ENCODE measurements around the gene FIBCD1. TPM values are rescaled to one million over a fixed set of nuclear protein-coding genes. Genes with fewer than 3 reads are reported as not detected.

Gene FIBCD1
- total RNA-seq, 1 donor from 2014 or later: 0.66 TPM

DNA sequence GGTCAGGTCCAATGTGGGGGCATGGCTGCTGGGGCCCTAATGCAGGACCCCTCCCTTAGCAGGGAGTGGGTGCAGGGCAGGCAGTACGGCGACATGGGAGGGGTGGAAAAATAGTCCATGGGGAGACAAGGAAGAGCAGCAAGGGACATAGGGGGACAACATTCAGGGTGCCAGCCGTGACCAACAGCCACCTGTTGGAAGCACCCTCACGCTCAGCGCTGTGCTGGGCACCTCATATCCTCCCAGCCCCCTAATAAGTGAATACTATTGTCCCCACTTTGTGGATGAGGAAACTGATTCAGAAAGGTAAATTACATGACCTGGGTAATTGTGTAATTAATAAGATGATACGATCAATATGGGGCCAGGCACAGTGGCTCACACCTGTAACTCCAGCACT is 3.0 kb upstream of the FIBCD1 start:
- Mint-ChIP-seq H3K27ac (ENCODE audit: unreplicated experiment) (no peak overlapping the region), H3K4me1 (ENCODE audit: low read depth, unreplicated experiment) (peaks cover 4% of the 10 kb centered on the region), H3K36me3 (ENCODE audit: low read depth, unreplicated experiment) (no peaks in the 10 kb centered on the region), H3K9me3 (ENCODE audit: unreplicated experiment) (no peaks in the 10 kb centered on the region), H3K27me3 (ENCODE audit: low read depth, unreplicated experiment) (peaks cover 58% of the 10 kb centered on the region), H3K4me3 (ENCODE audit: unreplicated experiment) (no peak overlapping the region)
- Histone ChIP-seq H4K20me1 (ENCODE audit: insufficient read depth, low read length) (peaks cover 11% of the 10 kb centered on the region), H3K4me2 (ENCODE audit: low read length) (no peak overlapping the region), H3K79me2 (ENCODE audit: insufficient read depth, low read length) (no peaks in the 10 kb centered on the region), H3K4me1 (ENCODE audit: insufficient read depth, low read length) (peaks cover 10% of the 10 kb centered on the region), H3K36me3 (ENCODE audit: insufficient read depth, low read length) (no peaks in the 10 kb centered on the region), H3K9ac (ENCODE audit: low read length) (no peak overlapping the region), H3K9me3 (ENCODE audit: insufficient read depth, low read depth, low read length) (no peaks in the 10 kb centered on the region), H3K4me3 (ENCODE audit: insufficient read depth, low read depth, low read length) (no peak overlapping the region), H3K27me3 (ENCODE audit: insufficient read depth, low read length) (peaks cover 37% of the 10 kb centered on the region), H2AFZ (ENCODE audit: low read depth, low read length) (no peak overlapping the region), H3K27ac (ENCODE audit: low read depth, low read length) (no peak overlapping the region)
- TF ChIP-seq EZH2 (IDR thresholded peaks at IDR 0.05; ENCODE audit: insufficient read depth, low read length): no peak
- TF ChIP-seq, protein P1, sequence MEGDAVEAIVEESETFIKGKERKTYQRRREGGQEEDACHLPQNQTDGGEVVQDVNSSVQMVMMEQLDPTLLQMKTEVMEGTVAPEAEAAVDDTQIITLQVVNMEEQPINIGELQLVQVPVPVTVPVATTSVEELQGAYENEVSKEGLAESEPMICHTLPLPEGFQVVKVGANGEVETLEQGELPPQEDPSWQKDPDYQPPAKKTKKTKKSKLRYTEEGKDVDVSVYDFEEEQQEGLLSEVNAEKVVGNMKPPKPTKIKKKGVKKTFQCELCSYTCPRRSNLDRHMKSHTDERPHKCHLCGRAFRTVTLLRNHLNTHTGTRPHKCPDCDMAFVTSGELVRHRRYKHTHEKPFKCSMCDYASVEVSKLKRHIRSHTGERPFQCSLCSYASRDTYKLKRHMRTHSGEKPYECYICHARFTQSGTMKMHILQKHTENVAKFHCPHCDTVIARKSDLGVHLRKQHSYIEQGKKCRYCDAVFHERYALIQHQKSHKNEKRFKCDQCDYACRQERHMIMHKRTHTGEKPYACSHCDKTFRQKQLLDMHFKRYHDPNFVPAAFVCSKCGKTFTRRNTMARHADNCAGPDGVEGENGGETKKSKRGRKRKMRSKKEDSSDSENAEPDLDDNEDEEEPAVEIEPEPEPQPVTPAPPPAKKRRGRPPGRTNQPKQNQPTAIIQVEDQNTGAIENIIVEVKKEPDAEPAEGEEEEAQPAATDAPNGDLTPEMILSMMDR (IDR thresholded peaks at IDR 0.05; ENCODE audit: insufficient read depth, low read depth, low read length): no peak
- FAIRE-seq (no peak), DNase-seq (ENCODE audit: low read depth) (no peak)

- H3K4me1 ChIP-seq (ENCODE audit: insufficient read depth, low read length): peaks cover 19% of the 10 kb centered on the region
- H3K27ac Mint-ChIP-seq (ENCODE audit: unreplicated experiment): no peak overlapping the region
- no peak overlapping the region for H3K9ac ChIP-seq (ENCODE audit: low read length)
- H2AFZ ChIP-seq (ENCODE audit: low read depth, low read length): no peak overlapping the region
- H3K27me3 Mint-ChIP-seq (ENCODE audit: low read depth, unreplicated experiment): peaks cover 58% of the 10 kb centered on the region
- H3K9me3 Mint-ChIP-seq (ENCODE audit: unreplicated experiment): no peaks in the 10 kb centered on the region
- peaks cover 6% of the 10 kb centered on the region for H3K4me1 Mint-ChIP-seq (ENCODE audit: low read depth, unreplicated experiment)
- H3K9me3 ChIP-seq (ENCODE audit: insufficient read depth, low read depth, low read length): no peaks in the 10 kb centered on the region
- no peak overlapping the region for H3K4me3 ChIP-seq (ENCODE audit: insufficient read depth, low read depth, low read length)
- FAIRE-seq (no peak), DNase-seq (ENCODE audit: low read depth) (no peak)
- H4K20me1 ChIP-seq (ENCODE audit: insufficient read depth, low read length): peaks cover 11% of the 10 kb centered on the region
- H3K27me3 ChIP-seq (ENCODE audit: insufficient read depth, low read length): peaks cover 37% of the 10 kb centered on the region
- no peaks in the 10 kb centered on the region for H3K36me3 Mint-ChIP-seq (ENCODE audit: low read depth, unreplicated experiment)
- H3K79me2 ChIP-seq (ENCODE audit: insufficient read depth, low read length): no peaks in the 10 kb centered on the region
- H3K4me2 ChIP-seq (ENCODE audit: low read length): no peak overlapping the region
- TF ChIP-seq, protein P1 (IDR thresholded peaks at IDR 0.05; ENCODE audit: insufficient read depth, low read depth, low read length): peak; percentile 63
- no peak for TF ChIP-seq EZH2 (IDR thresholded peaks at IDR 0.05; ENCODE audit: insufficient read depth, low read length)
- H3K4me3 Mint-ChIP-seq (ENCODE audit: unreplicated experiment): no peak overlapping the region
- H3K27ac ChIP-seq (ENCODE audit: low read depth, low read length): no peak overlapping the region
- no peaks in the 10 kb centered on the region for H3K36me3 ChIP-seq (ENCODE audit: insufficient read depth, low read length)
These were observed 1.9 kb upstream of the FIBCD1 start for GRCh38 chr9:130940693-130941576.

DNA sequence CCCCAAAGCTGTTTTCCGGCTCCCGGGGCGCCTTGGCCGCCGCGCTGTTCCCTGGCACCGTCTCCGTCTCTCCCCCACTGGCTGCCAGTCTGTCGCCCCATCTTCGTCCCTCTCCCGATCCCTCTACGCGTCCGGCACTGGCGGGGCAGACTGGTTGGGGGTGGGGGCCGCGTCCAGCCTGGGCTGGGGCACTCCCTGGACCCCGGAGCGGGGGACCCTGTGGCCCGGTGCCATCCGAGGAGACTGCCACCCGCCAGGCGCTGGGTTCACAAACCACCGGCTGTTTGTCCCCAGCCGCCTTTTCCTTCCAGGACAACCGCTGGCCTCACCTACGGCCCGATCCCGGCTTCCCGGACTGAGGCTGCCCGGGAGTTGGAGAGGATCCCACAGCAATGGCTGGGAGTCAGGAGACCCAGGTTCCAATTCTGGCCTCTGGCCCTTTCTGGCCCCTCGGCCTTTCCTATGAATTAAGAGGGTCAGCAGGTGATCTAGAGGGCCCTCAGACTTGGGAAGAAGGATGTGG is 1.0 kb upstream of the FIBCD1 start:
- Mint-ChIP-seq H3K9me3 (ENCODE audit: unreplicated experiment) (no peaks in the 10 kb centered on the region), H3K27ac (ENCODE audit: unreplicated experiment) (no peak overlapping the region), H3K27me3 (ENCODE audit: low read depth, unreplicated experiment) (peaks cover 52% of the 10 kb centered on the region), H3K36me3 (ENCODE audit: low read depth, unreplicated experiment) (no peaks in the 10 kb centered on the region), H3K4me1 (ENCODE audit: low read depth, unreplicated experiment) (peaks cover 7% of the 10 kb centered on the region), H3K4me3 (ENCODE audit: unreplicated experiment) (no peak overlapping the region)
- no peaks in the 10 kb centered on the region for H3K9me3 ChIP-seq (ENCODE audit: insufficient read depth, low read depth, low read length)
- no peak for TF ChIP-seq EZH2 (IDR thresholded peaks at IDR 0.05; ENCODE audit: insufficient read depth, low read length)
- TF ChIP-seq, protein P1 (IDR thresholded peaks at IDR 0.05; ENCODE audit: insufficient read depth, low read depth, low read length): no peak
- no peaks in the 10 kb centered on the region for H3K36me3 ChIP-seq (ENCODE audit: insufficient read depth, low read length)
- H4K20me1 ChIP-seq (ENCODE audit: insufficient read depth, low read length): peaks cover 11% of the 10 kb centered on the region
- peaks cover 36% of the 10 kb centered on the region for H3K27me3 ChIP-seq (ENCODE audit: insufficient read depth, low read length)
- H3K4me2 ChIP-seq (ENCODE audit: low read length): peak overlapping the region; percentile 91
- FAIRE-seq (no peak), DNase-seq (ENCODE audit: low read depth) (no peak)
- no peak overlapping the region for H3K9ac ChIP-seq (ENCODE audit: low read length)
- H2AFZ ChIP-seq (ENCODE audit: low read depth, low read length): no peak overlapping the region
- no peaks in the 10 kb centered on the region for H3K79me2 ChIP-seq (ENCODE audit: insufficient read depth, low read length)
- H3K4me3 ChIP-seq (ENCODE audit: insufficient read depth, low read depth, low read length): no peak overlapping the region
- no peak overlapping the region for H3K27ac ChIP-seq (ENCODE audit: low read depth, low read length)
- H3K4me1 ChIP-seq (ENCODE audit: insufficient read depth, low read length): peaks cover 21% of the 10 kb centered on the region

Data from astrocyte (in vitro differentiated cells and primary cell).